GM12878 (cell line): ENCODE results near the gene PRG3.
A peak's percentile ranks its signal among the peaks of the same experiment; 100 is the strongest.

Experiments used
- BACH1 ChIP-seq: fragments of 450-650 bp; IDR thresholded peaks from 2 replicates; pipeline ENCODE4 v1.6.1; 2017; ENCODE audit warnings: mild to moderate bottlenecking, borderline replicate concordance
- BRCA1 ChIP-seq: IDR thresholded peaks from 2 replicates; pipeline ENCODE4 v1.6.1; 2011; ENCODE audit warnings: low read depth, low read length, improper control_type of control experiment
- CTCF ChIP-seq, 3 experiments: IDR thresholded peaks in 2 of 3; conservative IDR thresholded peaks in 1 of 3; 2 replicates each; pipeline ENCODE4 v1.5.1; 2011; ENCODE audit warnings: low read depth in 3 of 3, low read length in 3 of 3, mild to moderate bottlenecking in 3 of 3, control low read depth in 2 of 3, moderate library complexity in 2 of 3, inconsistent platforms in 1 of 3, mixed read lengths in 1 of 3; ENCODE audit not compliant: control insufficient read depth in 2 of 3, insufficient read depth in 1 of 3; ENCODE audit errors: extremely low read depth in 1 of 3
- ESRRA ChIP-seq: IDR thresholded peaks from 2 replicates; pipeline ENCODE4 v1.6.1; 2012; ENCODE audit warnings: mild to moderate bottlenecking, low read length, improper control_type of control experiment
- EZH2 ChIP-seq: IDR thresholded peaks from 2 replicates; pipeline ENCODE4 v1.6.1; 2012; ENCODE audit warnings: low read depth, mild to moderate bottlenecking, control low read depth, inconsistent platforms, low read length, borderline replicate concordance; ENCODE audit not compliant: control insufficient read depth
- KDM1A ChIP-seq: fragments of 200-600 bp; sonication (generic); IDR thresholded peaks from 2 replicates; pipeline ENCODE4 v1.6.1; 2016; ENCODE audit warnings: borderline replicate concordance
- REST ChIP-seq: IDR thresholded peaks from 2 replicates; pipeline ENCODE4 v1.6.1; 2012; ENCODE audit warnings: mild to moderate bottlenecking, low read depth, low read length
- SMC3 ChIP-seq: IDR thresholded peaks from 2 replicates; pipeline ENCODE4 v1.6.1; 2011; ENCODE audit warnings: low read length, improper control_type of control experiment, borderline replicate concordance
- USF1 ChIP-seq: IDR thresholded peaks from 2 replicates; pipeline ENCODE4 v1.6.1; 2011; ENCODE audit warnings: borderline replicate concordance, low read depth, mild to moderate bottlenecking, moderate library complexity, mixed read lengths, low read length; ENCODE audit not compliant: insufficient read depth; ENCODE audit errors: extremely low read length
- ZBTB4 ChIP-seq: fragments of 450-650 bp; formaldehyde crosslinking; IDR thresholded peaks from 2 replicates; pipeline ENCODE4 v1.4.0; 2022; ENCODE audit warnings: mild to moderate bottlenecking, moderate library complexity

GRCh38 chr11:57426929-57427726 is 46.2 kb upstream of the PRG3 start, which contains the start of gene SLC43A3:
- TF ChIP-seq EZH2, result no peak
- TF ChIP-seq ESRRA, result no peak
- TF ChIP-seq REST, result 0 out of 2 replicates have a peak, but pooled peaks have one; percentile 33
- TF ChIP-seq KDM1A, result no peak
- TF ChIP-seq BACH1, result peak; percentile 67
- TF ChIP-seq USF1, result no peak
- no peak for TF ChIP-seq SMC3
- no peak for TF ChIP-seq CTCF (IDR thresholded peaks at IDR 0.05 in 2 of 3, conservative IDR thresholded peaks at IDR 0.05 in 1 of 3; ENCODE audit: control insufficient read depth in 2 of 3, extremely low read depth in 1 of 3, insufficient read depth in 1 of 3, low read depth in 3 of 3, low read length in 3 of 3)
- TF ChIP-seq BRCA1, result no peak
- TF ChIP-seq ZBTB4 (CRISPR knock-in tag), result no peak
